HepG2 (cell line): ENCODE measurements around the gene MXRA7. TPM values are rescaled to one million over a fixed set of nuclear protein-coding genes. Genes with fewer than 3 reads are reported as not detected.

Experiments used
- ATAC-seq: fragments of 200-7000 bp; cut with Tn5 transposase; 3 replicates; pipeline ENCODE4 v1.9.1; 2020; ENCODE audit warnings: mild to moderate bottlenecking, moderate library complexity
- BruUV-seq: library from RNA; stranded (reverse); fragments of 400-500 nt; replicated peaks from 2 replicates; lab custom pipeline; 2021; lab: Mats Ljungman, UMichigan
- CTCF ChIA-PET: fragments of 300-600 bp; formaldehyde crosslinking; extraction: SDS; loops from one replicate; lab custom pipeline; 2021; ENCODE audit warnings: low total read pairs, inconsistent platforms, low intra/inter-chr PET ratio; lab: Yijun Ruan, JAX
- POLR2A ChIA-PET: fragments of 350-600 bp; sonication (Branson Sonifier 250); formaldehyde crosslinking; loops from one replicate; lab custom pipeline; 2020; ENCODE audit warnings: antibody characterized with exemption, inconsistent platforms; lab: Yijun Ruan, JAX
- DNase-seq: peaks from one replicate; pipeline ENCODE4 v3.0.0-alpha.2; 2015; ENCODE audit warnings: low spot score
- FAIRE-seq: peaks from 3 replicates; lab custom pipeline; 2011; peaks lifted over from hg19 to GRCh38; lab: Jason Lieb, UNC
- H2AFZ ChIP-seq: one replicate; pipeline ENCODE4 v1.6.1; 2011; ENCODE audit warnings: low read length, inconsistent platforms
- H3K27ac ChIP-seq: fragments of 300-600 bp; 3 replicates; pipeline ENCODE4 v1.8.0; 2011; ENCODE audit warnings: mixed run types, mild to moderate bottlenecking, mixed read lengths, low read length, inconsistent platforms; ENCODE audit not compliant: insufficient read depth; ENCODE audit errors: extremely low read length
- H3K27me3 ChIP-seq, 2 experiments: fragments of 200-600 bp in 1 of 2; 2 replicates in 1 of 2; 3 replicates in 1 of 2; pipeline versions ENCODE4 v1.6.0 to v1.8.0; 2011; ENCODE audit warnings: low read length in 2 of 2, mild to moderate bottlenecking in 2 of 2, moderate library complexity in 2 of 2, inconsistent platforms in 1 of 2; ENCODE audit not compliant: insufficient read depth in 2 of 2, control insufficient read depth in 1 of 2
- H3K36me3 ChIP-seq, 2 experiments: fragments of 200-600 bp in 1 of 2; replicated peaks in 1 of 2; 2 replicates in 1 of 2; 3 replicates in 1 of 2; pipeline versions ENCODE4 v1.5.1 to v1.8.0; 2011; ENCODE audit warnings: low read length in 2 of 2, inconsistent platforms in 1 of 2; ENCODE audit not compliant: insufficient read depth in 2 of 2, control insufficient read depth in 1 of 2
- H3K4me1 ChIP-seq: 2 replicates; pipeline ENCODE4 v1.5.1; 2012; ENCODE audit warnings: low read length, inconsistent platforms; ENCODE audit not compliant: insufficient read depth
- H3K4me2 ChIP-seq: 2 replicates; pipeline ENCODE4 v1.6.0; 2011; ENCODE audit warnings: low read depth, low read length, inconsistent platforms
- H3K4me3 ChIP-seq, 3 experiments: fragments of 200-600 bp in 1 of 3; sonication (generic), shearing (Covaris generic) in 1 of 3; replicated peaks in 1 of 3; 2 replicates each; pipeline ENCODE4 v1.5.1; 2011 to 2016; ENCODE audit warnings: low read length in 3 of 3, inconsistent platforms in 2 of 3, low read depth in 2 of 3, mild to moderate bottlenecking in 2 of 3, control low read depth in 1 of 3, mixed read lengths in 1 of 3; ENCODE audit not compliant: insufficient read depth in 1 of 3
- H3K79me2 ChIP-seq: one replicate; pipeline ENCODE4 v1.6.1; 2011; ENCODE audit warnings: low read length, inconsistent platforms; ENCODE audit not compliant: insufficient read depth
- H3K9ac ChIP-seq: 2 replicates; pipeline ENCODE4 v1.6.0; 2011; ENCODE audit warnings: mild to moderate bottlenecking, low read depth, low read length, inconsistent platforms; ENCODE audit not compliant: insufficient read depth
- H3K9me3 ChIP-seq: 2 replicates; pipeline ENCODE4 v1.5.1; 2012; ENCODE audit warnings: mild to moderate bottlenecking, low read length
- H4K20me1 ChIP-seq: 2 replicates; pipeline ENCODE4 v1.6.0; 2011; ENCODE audit warnings: inconsistent platforms, mild to moderate bottlenecking, low read length, moderate library complexity; ENCODE audit not compliant: insufficient read depth
- ADNP ChIP-seq: sonication (generic); formaldehyde crosslinking; IDR thresholded peaks from 2 replicates; pipeline ENCODE4 v1.4.0; 2020; ENCODE audit warnings: missing genetic modification reagents
- BRCA1 ChIP-seq: sonication (generic); formaldehyde crosslinking; IDR thresholded peaks from 2 replicates; pipeline ENCODE4 v1.4.0; 2020; ENCODE audit warnings: missing genetic modification reagents
- FUBP1 ChIP-seq: sonication (generic); formaldehyde crosslinking; IDR thresholded peaks from 2 replicates; pipeline ENCODE4 v1.5.1; 2020; ENCODE audit warnings: missing genetic modification reagents, mild to moderate bottlenecking, borderline replicate concordance
- MBD4 ChIP-seq: IDR thresholded peaks from 2 replicates; pipeline ENCODE4 v1.6.1; 2012; ENCODE audit warnings: low read length, inconsistent platforms, borderline replicate concordance
- MTF2 ChIP-seq: sonication (generic); formaldehyde crosslinking; IDR thresholded peaks from 2 replicates; pipeline ENCODE4 v1.5.0; 2020; ENCODE audit warnings: missing genetic modification reagents, borderline replicate concordance
- NAIF1 ChIP-seq: sonication (generic); formaldehyde crosslinking; IDR thresholded peaks from 2 replicates; pipeline ENCODE4 v1.5.0; 2020; ENCODE audit warnings: mild to moderate bottlenecking, missing genetic modification reagents, borderline replicate concordance
- NFE2L2 ChIP-seq: fragments of 150-350 bp; IDR thresholded peaks from 2 replicates; pipeline ENCODE4 v1.6.1; 2014; ENCODE audit warnings: low read length
- NFYB ChIP-seq: sonication (generic); formaldehyde crosslinking; IDR thresholded peaks from 2 replicates; pipeline ENCODE4 v1.4.0; 2020; ENCODE audit warnings: missing genetic modification reagents
- NR1H2 ChIP-seq: sonication (generic); formaldehyde crosslinking; IDR thresholded peaks from 2 replicates; pipeline ENCODE4 v1.8.1; 2022; ENCODE audit warnings: low read depth, missing genetic modification reagents, borderline replicate concordance
- PHF21A ChIP-seq: sonication (generic); formaldehyde crosslinking; IDR thresholded peaks from 2 replicates; pipeline ENCODE4 v1.5.0; 2020; ENCODE audit warnings: mild to moderate bottlenecking, missing genetic modification reagents
- POGK ChIP-seq: sonication (generic); formaldehyde crosslinking; conservative IDR thresholded peaks from 2 replicates; pipeline ENCODE4 v1.8.0; 2022; ENCODE audit warnings: mild to moderate bottlenecking, moderate library complexity, missing genetic modification reagents
- RAD51 ChIP-seq: fragments of 450-650 bp; IDR thresholded peaks from 2 replicates; pipeline ENCODE4 v1.6.1; 2016; ENCODE audit warnings: borderline replicate concordance
- RXRA ChIP-seq: sonication (generic); formaldehyde crosslinking; IDR thresholded peaks from 2 replicates; pipeline ENCODE4 v1.5.1; 2020; ENCODE audit warnings: missing genetic modification reagents
- TP53 ChIP-seq: sonication (generic); formaldehyde crosslinking; conservative IDR thresholded peaks from 2 replicates; pipeline ENCODE4 v1.4.0; 2020; ENCODE audit warnings: missing genetic modification reagents
- ZNF280B ChIP-seq: sonication (generic); formaldehyde crosslinking; IDR thresholded peaks from 2 replicates; pipeline ENCODE4 v1.5.0; 2020; ENCODE audit warnings: missing genetic modification reagents, mild to moderate bottlenecking, borderline replicate concordance
- ZNF710 ChIP-seq: sonication (generic); formaldehyde crosslinking; IDR thresholded peaks from 2 replicates; pipeline ENCODE4 v1.5.0; 2020; ENCODE audit warnings: mild to moderate bottlenecking, missing genetic modification reagents, borderline replicate concordance
- ZNF841 ChIP-seq: sonication (generic); formaldehyde crosslinking; IDR thresholded peaks from 2 replicates; pipeline ENCODE4 v1.8.1; 2023; ENCODE audit warnings: missing genetic modification reagents, borderline replicate concordance
- WGBS: methylation state at CpG from one replicate; pipeline ENCODE4 v1.1.6; 2017; ENCODE audit warnings: low lambda C conversion rate; 5-methylcytosine and 5-hydroxymethylcytosine counted together
- in situ Hi-C: cut with HindIII; loops from 2 replicates; pipeline ENCODE4 v1.10.0; 2017; ENCODE audit warnings: low pct_unique_long_range_greater_than_20kb; ENCODE audit not compliant: extremely low pct_ligation_motif_present
- intact Hi-C: fragments of 100-400 bp; cut with micrococcal nuclease; formaldehyde crosslinking; loops from one replicate; pipeline ENCODE4 v1.10.0; 2022; ENCODE audit not compliant: unreplicated experiment
- polyA plus RNA-seq, 8 experiments: library from polyadenylated mRNA; depleted of rRNA in 3 of 8; stranded (reverse) in 7 of 8; unstranded in 1 of 8; fragments of >200 nt; fragmentation: Illumina TruSeq in 4 of 8; extraction: Trizol in 4 of 8; gene quantifications; 2 replicates each; pipeline versions ENCODE4 v1.2.1 to v1.2.3, GENCODE V29; 2011 to 2016; ENCODE audit warnings: low read depth in 4 of 8, missing spikeins in 1 of 8, mixed read lengths in 1 of 8; ENCODE audit not compliant: insufficient read depth in 1 of 8
- total RNA-seq, 5 experiments: library from RNA; depleted of rRNA; stranded (reverse); fragments of >200 nt; fragmentation: Illumina TruSeq; extraction: Trizol; gene quantifications; 2 replicates each; pipeline ENCODE4 v1.2.3, GENCODE V29; 2016; ENCODE audit warnings: low read depth in 1 of 5

The MXRA7 gene
- total and polyA plus RNA-seq, 2 of the 13 experiments (the other 11 are each of a cell fraction or from before 2014, with no cell fraction given): 44.8 to 112 TPM

- TF ChIP-seq PHF21A (CRISPR knock-in tag) (no peak), ZNF710 (CRISPR knock-in tag) (no peak), ADNP (CRISPR knock-in tag) (no peak), ZNF280B (CRISPR knock-in tag) (no peak), MBD4 (no peak)
Observed at GRCh38 chr17:76642994-76643393, 67.8 kb downstream of the MXRA7 start (continued).

GRCh38 chr17:76642032-76642561 lies 68.7 kb downstream of the MXRA7 start:
- no peak overlapping the region for H3K4me3 ChIP-seq
- 88% methylated on average over 5 of the region's 5 CpGs for WGBS
- no peak overlapping the region for H2AFZ ChIP-seq
- no peaks in the 10 kb centered on the region for H4K20me1 ChIP-seq
- in situ Hi-C loops (no loop called here), intact Hi-C loops (no loop called here)
- H3K27me3 ChIP-seq: no peaks in the 10 kb centered on the region
- CTCF ChIA-PET: no interaction called here
- no peak overlapping the region for H3K9ac ChIP-seq
- no peaks in the 10 kb centered on the region for H3K36me3 ChIP-seq
- no TSS peak for BruUV-seq
- no peaks in the 10 kb centered on the region for H3K79me2 ChIP-seq
- no peak overlapping the region for H3K27ac ChIP-seq
- no peak for DNase-seq
- no peaks in the 10 kb centered on the region for H3K9me3 ChIP-seq
- no peak for ATAC-seq
- POLR2A ChIA-PET: interaction anchor here (0.8 kb wide), 1 partner anchor 85 kb away, joined by 3 read pairs; no protein-coding TSS in a partner anchor
- no peak for FAIRE-seq
- H3K4me2 ChIP-seq: no peak overlapping the region
- H3K4me1 ChIP-seq: peaks cover 50% of the 10 kb centered on the region
- TF ChIP-seq ZNF841 (CRISPR knock-in tag): no peak
- TF ChIP-seq BRCA1 (CRISPR knock-in tag): no peak
- no peak for TF ChIP-seq POGK (CRISPR knock-in tag)
- no peak for TF ChIP-seq TP53 (CRISPR knock-in tag)
- no peak for TF ChIP-seq NFYB (CRISPR knock-in tag)
- no peak for TF ChIP-seq NR1H2 (CRISPR knock-in tag)
- TF ChIP-seq NAIF1 (CRISPR knock-in tag): no peak
- no peak for TF ChIP-seq FUBP1 (CRISPR knock-in tag)
- TF ChIP-seq RAD51: no peak
- TF ChIP-seq NFE2L2: no peak
- no peak for TF ChIP-seq MTF2 (CRISPR knock-in tag)
- TF ChIP-seq RXRA (CRISPR knock-in tag): no peak
